Heart right ventricle (tissue), 16 donors: Measurements from ENCODE around the gene RSPRY1. TPM values are rescaled to one million over a fixed set of nuclear protein-coding genes. Genes with fewer than 3 reads are reported as not detected.

Source experiments
- ATAC-seq, 8 donors: fragments of 200-7000 bp; cut with Tn5 transposase; one replicate each; pipeline ENCODE4 v1.9.1; 2020; ENCODE audit warnings: mild to moderate bottlenecking in 8 of 8, moderate library complexity in 8 of 8, moderate number of reproducible peaks in 1 of 8
- DNase-seq, 2 donors: peaks; one replicate each; pipeline ENCODE4 v3.0.0-alpha.2; 2020
- H3K27ac ChIP-seq, 10 donors: fragments of 200-600 bp; sonication (generic) in 2 of 10; one replicate each; pipeline versions ENCODE4 v1.5.0 to v1.8.0; 2020 to 2022; ENCODE audit warnings: mild to moderate bottlenecking in 3 of 10
- H3K27me3 ChIP-seq, 7 donors: fragments of 200-600 bp; one replicate each; pipeline ENCODE4 v1.8.0; 2021 to 2022; ENCODE audit warnings: mild to moderate bottlenecking in 2 of 7
- H3K36me3 ChIP-seq, 9 donors: fragments of 200-600 bp; sonication (generic) in 1 of 9; one replicate each; pipeline versions ENCODE4 v1.5.0 to v1.8.0; 2020 to 2022; ENCODE audit warnings: mild to moderate bottlenecking in 2 of 9
- H3K4me1 ChIP-seq, 9 donors: fragments of 200-600 bp; sonication (generic) in 1 of 9; one replicate each; pipeline versions ENCODE4 v1.5.0 to v1.8.0; 2020 to 2022; ENCODE audit warnings: mild to moderate bottlenecking in 4 of 9
- H3K4me3 ChIP-seq, 10 donors: fragments of 200-600 bp; sonication (generic) in 2 of 10; one replicate each; pipeline versions ENCODE4 v1.5.0 to v1.8.0; 2020 to 2022; ENCODE audit warnings: mild to moderate bottlenecking in 7 of 10, moderate library complexity in 2 of 10
- H3K9me3 ChIP-seq, 11 donors: fragments of 200-600 bp in 10 of 11; sonication (generic) in 2 of 11; one replicate each; pipeline versions ENCODE4 v1.5.0 to v1.8.0; 2013 to 2022; ENCODE audit warnings: mild to moderate bottlenecking in 2 of 11, control low read depth in 1 of 11, moderate library complexity in 1 of 11
- CTCF ChIP-seq, 9 donors: fragments of 200-600 bp; sonication (generic) in 2 of 9; IDR thresholded peaks; one replicate each; pipeline versions ENCODE4 v1.5.0 to v1.8.0; 2021 to 2022; ENCODE audit warnings: antibody characterized with exemption in 9 of 9, mild to moderate bottlenecking in 5 of 9, moderate library complexity in 1 of 9
- WGBS, 2 donors: extraction: QIAGEN DNeasy Blood & Tissue Kit; methylation state at CpG; one replicate each; pipeline ENCODE4 v1.1.7; 2013; ENCODE audit warnings: inconsistent platforms in 1 of 2; 5-methylcytosine and 5-hydroxymethylcytosine counted together
- intact Hi-C, 10 donors: fragments of 100-400 bp; cut with DNase I; formaldehyde crosslinking; loops; one replicate each; pipeline versions ENCODE4 v1.11.1 to v1.14.2; 2022
- polyA plus RNA-seq, 2 donors: library from polyadenylated mRNA; stranded (reverse); fragments of 200-250 nt; gene quantifications; one replicate each; pipeline ENCODE4 v1.2.3, GENCODE V29; 2013
- total RNA-seq, 10 donors: library from RNA; stranded (reverse); fragmentation: NEBNext Ultra II Directional in 3 of 10; extraction: Animal tissue kit (Norgen Biotek cat#: 25700) in 3 of 10; gene quantifications; one replicate each; pipeline versions ENCODE4 v1.2.1 to v1.2.4, GENCODE V29; 2021 to 2023
- donor health status: Arrhythmogenic right ventricular cardiomyopathy.
- donor health status: ischemic (EF 13 %, LVEDD 7.1; RV severe dilation, severe dysfunction).
- donor health status: healthy with polysubstance abuse.
- donor health status: DM: no; HTN: yes; CAD: no.
- donor health status: DM: no; HTN: no; CAD: no.
- donor health status: ischemic (EF 25% LVEDD 6.9; RV normal size, moderate dysfunction).
- donor health status: ischemic (EF 25% LVEDD 5.7; RV mildly dilated, moderate dysfunction).
- donor health status: healthy.
- donor health status: DM: yes; HTN: yes; CAD: no.
- donor health status: Ischemic cardiomyopathy.
- donor health status: ischemic (EF 35%, LVEDD 5.7; RV mildly dilated, moderate dysfunction).
- donor health status: nonischemic (EF 11% LVEDD 7.7; RV severe dilation, severe dysfunction).
- donor health status: DM: yes; HTN: yes; CAD: no.
- donor health status: PGD.
- donor health status: ischemic (EF 29% LVEDD 5.4; RV normal size, mild dysfunction).
- donor health status: nonischemic (EF 23%, LVEDD 6.1; RV moderate dilation, normal function).

Gene RSPRY1
- total and polyA plus RNA-seq, 12 donors, result 6.9 to 21.4 (median 16.9) TPM

- peaks cover 0 to 8% (median 1%) of the 10 kb centered on the region in 7 donors for H3K27me3 ChIP-seq
- H3K4me3 ChIP-seq, result no peak overlapping the region
- intact Hi-C loops, result no loop called here
- no peak for TF ChIP-seq CTCF (IDR thresholded peaks at IDR 0.05)
- H3K4me1 ChIP-seq, result peaks cover 0 to 31% (median 8%) of the 10 kb centered on the region in 9 donors
- H3K9me3 ChIP-seq, result no peaks in the 10 kb centered on the region
- no peak overlapping the region for H3K27ac ChIP-seq
- H3K36me3 ChIP-seq, result no peaks in the 10 kb centered on the region
- ATAC-seq (no peak), DNase-seq (no peak)
- 71 to 80% methylated on average over 4 of the region's 4 CpGs for WGBS, 2 donors
Observed at GRCh38 chr16:57278494-57278893, 92.4 kb downstream of the RSPRY1 start.

- no peaks in the 10 kb centered on the region for H3K9me3 ChIP-seq
- peaks cover 3 to 43% (median 20%) of the 10 kb centered on the region in 9 donors for H3K4me1 ChIP-seq
- intact Hi-C loops, result loop anchor here in 2 of 10 donors (5.0 to 10.0 kb wide), 2 partner anchors 33 to 195 kb away; partner anchors contain the start of gene ARL2BP (in 1 of the 2)
- H3K27ac ChIP-seq, result no peak overlapping the region
- DNase-seq, result no peak
- H3K4me3 ChIP-seq, result no peak overlapping the region
- H3K27me3 ChIP-seq, result peaks cover 0 to 23% (median 16%) of the 10 kb centered on the region in 7 donors
- 54 to 69% methylated on average over 7 of the region's 7 CpGs for WGBS, 2 donors
- TF ChIP-seq CTCF (IDR thresholded peaks at IDR 0.05), result no peak
- H3K36me3 ChIP-seq, result no peaks in the 10 kb centered on the region
- ATAC-seq, result no peak
Observed at GRCh38 chr16:57279780-57280638, 93.9 kb downstream of the RSPRY1 start.

GRCh38 chr16:57281791-57282190 lies 95.7 kb downstream of the RSPRY1 start:
- H3K4me3 ChIP-seq, result no peak overlapping the region
- no peaks in the 10 kb centered on the region for H3K9me3 ChIP-seq
- H3K27me3 ChIP-seq, result peaks cover 0 to 34% (median 17%) of the 10 kb centered on the region in 7 donors
- no peak overlapping the region for H3K27ac ChIP-seq
- ATAC-seq, result no peak
- DNase-seq, result no peak
- no peaks in the 10 kb centered on the region for H3K36me3 ChIP-seq
- intact Hi-C loops, result loop anchor here in 3 of 10 donors (1.0 to 10.0 kb wide), 3 partner anchors 34 to 197 kb away; partner anchors contain the start of gene ARL2BP (in 1 of the 3)
- WGBS, 2 donors, result 92 to 93% methylated on average over 3 of the region's 3 CpGs
- TF ChIP-seq CTCF (IDR thresholded peaks at IDR 0.05), result no peak
- H3K4me1 ChIP-seq, result peaks cover 3 to 28% (median 14%) of the 10 kb centered on the region in 9 donors

- TF ChIP-seq CTCF (IDR thresholded peaks at IDR 0.05), result no peak
- ATAC-seq (no peak), DNase-seq (no peak)
- no peaks in the 10 kb centered on the region for H3K9me3 ChIP-seq
- intact Hi-C loops, result loop anchor here in 3 of 10 donors (1.0 to 10.0 kb wide), 3 partner anchors 35 to 198 kb away; partner anchors contain the start of gene ARL2BP (in 1 of the 3)
- H3K27ac ChIP-seq, result no peak overlapping the region
- peaks cover 3 to 20% (median 13%) of the 10 kb centered on the region in 9 donors for H3K4me1 ChIP-seq
- H3K4me3 ChIP-seq, result peak overlapping the region in 2 of 10 donors; percentile 19 to 63
- 75 to 78% methylated on average over 8 of the region's 8 CpGs for WGBS, 2 donors
- H3K27me3 ChIP-seq, result peaks cover 0 to 34% (median 17%) of the 10 kb centered on the region in 7 donors
- no peaks in the 10 kb centered on the region for H3K36me3 ChIP-seq
Observed at GRCh38 chr16:57282510-57283213, 96.5 kb downstream of the RSPRY1 start.
